HEK293 (cell line): ENCODE results near the gene CBY2.

ENCODE experiments used
- BCL11A ChIP-seq: fragments of 450-650 bp; formaldehyde crosslinking; IDR thresholded peaks from 2 replicates; pipeline ENCODE4 v1.5.1; 2016; ENCODE audit warnings: low read depth, missing biosample characterization, missing genetic modification characterization
- GLIS2 ChIP-seq: fragments of 450-650 bp; formaldehyde crosslinking; IDR thresholded peaks from 2 replicates; pipeline ENCODE4 v1.5.1; 2016; ENCODE audit warnings: missing biosample characterization, missing genetic modification characterization
- HOXC10 ChIP-seq: sonication (generic); formaldehyde crosslinking; IDR thresholded peaks from 2 replicates; pipeline ENCODE4 v1.8.1; 2023; ENCODE audit warnings: mild to moderate bottlenecking, missing genetic modification reagents
- HOXD13 ChIP-seq: sonication (generic); formaldehyde crosslinking; IDR thresholded peaks from 2 replicates; pipeline ENCODE4 v1.8.0; 2022; ENCODE audit warnings: missing genetic modification reagents, borderline replicate concordance
- KLF1 ChIP-seq: fragments of 450-650 bp; formaldehyde crosslinking; IDR thresholded peaks from 2 replicates; pipeline ENCODE4 v1.5.1; 2016; ENCODE audit warnings: missing biosample characterization, missing genetic modification characterization
- MZF1 ChIP-seq: fragments of 450-650 bp; formaldehyde crosslinking; IDR thresholded peaks from 2 replicates; pipeline ENCODE4 v1.5.1; 2017; ENCODE audit warnings: missing biosample characterization, missing genetic modification characterization, borderline replicate concordance
- OVOL3 ChIP-seq: fragments of 450-650 bp; formaldehyde crosslinking; IDR thresholded peaks from 2 replicates; pipeline ENCODE4 v1.5.1; 2016; ENCODE audit warnings: missing biosample characterization, missing genetic modification characterization
- PATZ1 ChIP-seq: fragments of 450-650 bp; formaldehyde crosslinking; IDR thresholded peaks from 2 replicates; pipeline ENCODE4 v1.5.1; 2016; ENCODE audit warnings: missing biosample characterization, missing genetic modification characterization
- PBX3 ChIP-seq: sonication (generic); formaldehyde crosslinking; IDR thresholded peaks from 2 replicates; pipeline ENCODE4 v1.8.1; 2022; ENCODE audit warnings: mild to moderate bottlenecking, moderate library complexity, missing genetic modification reagents
- PRDM4 ChIP-seq: fragments of 450-650 bp; formaldehyde crosslinking; IDR thresholded peaks from 2 replicates; pipeline ENCODE4 v1.5.1; 2017; ENCODE audit warnings: missing biosample characterization, missing genetic modification characterization
- SP7 ChIP-seq: fragments of 450-650 bp; formaldehyde crosslinking; IDR thresholded peaks from 2 replicates; pipeline ENCODE4 v1.5.1; 2016; ENCODE audit warnings: missing biosample characterization, missing genetic modification characterization
- TRIM28 ChIP-seq: IDR thresholded peaks from 2 replicates; pipeline ENCODE4 v1.6.1; 2011; ENCODE audit warnings: low read length, control low read depth, borderline replicate concordance
- YY2 ChIP-seq: fragments of 450-650 bp; formaldehyde crosslinking; IDR thresholded peaks from 2 replicates; pipeline ENCODE4 v1.5.1; 2016; ENCODE audit warnings: missing biosample characterization, missing genetic modification characterization
- ZBTB1 ChIP-seq: fragments of 450-650 bp; formaldehyde crosslinking; IDR thresholded peaks from 2 replicates; pipeline ENCODE4 v1.5.1; 2016; ENCODE audit warnings: missing biosample characterization, missing genetic modification characterization
- ZBTB48 ChIP-seq: fragments of 450-650 bp; formaldehyde crosslinking; IDR thresholded peaks from 2 replicates; pipeline ENCODE4 v1.5.1; 2016; ENCODE audit warnings: missing biosample characterization, missing genetic modification characterization
- ZBTB49 ChIP-seq: fragments of 450-650 bp; formaldehyde crosslinking; IDR thresholded peaks from 2 replicates; pipeline ENCODE4 v1.5.1; 2016; ENCODE audit warnings: missing biosample characterization, missing genetic modification characterization, low read depth
- ZBTB7A ChIP-seq: fragments of 450-650 bp; formaldehyde crosslinking; IDR thresholded peaks from 2 replicates; pipeline ENCODE4 v1.5.1; 2016; ENCODE audit warnings: low read depth, missing biosample characterization, missing genetic modification characterization
- ZFP3 ChIP-seq: fragments of 450-650 bp; formaldehyde crosslinking; IDR thresholded peaks from 2 replicates; pipeline ENCODE4 v1.5.1; 2016; ENCODE audit warnings: low read depth, missing biosample characterization, missing genetic modification characterization
- ZIC2 ChIP-seq: fragments of 450-650 bp; formaldehyde crosslinking; IDR thresholded peaks from 2 replicates; pipeline ENCODE4 v1.5.1; 2016; ENCODE audit warnings: missing biosample characterization, missing genetic modification characterization
- ZNF140 ChIP-seq: fragments of 450-650 bp; formaldehyde crosslinking; IDR thresholded peaks from 2 replicates; pipeline ENCODE4 v1.5.1; 2016; ENCODE audit warnings: missing biosample characterization, missing genetic modification characterization
- ZNF155 ChIP-seq: fragments of 450-650 bp; formaldehyde crosslinking; IDR thresholded peaks from 2 replicates; pipeline ENCODE4 v1.5.1; 2016; ENCODE audit warnings: missing biosample characterization, missing genetic modification characterization
- ZNF174 ChIP-seq: fragments of 450-650 bp; formaldehyde crosslinking; IDR thresholded peaks from 2 replicates; pipeline ENCODE4 v1.5.0; 2017; ENCODE audit warnings: missing biosample characterization, mild to moderate bottlenecking, missing genetic modification characterization
- ZNF24 ChIP-seq: fragments of 450-650 bp; formaldehyde crosslinking; IDR thresholded peaks from 2 replicates; pipeline ENCODE4 v1.5.1; 2016; ENCODE audit warnings: missing biosample characterization, missing genetic modification characterization
- ZNF248 ChIP-seq: fragments of 450-650 bp; formaldehyde crosslinking; IDR thresholded peaks from 2 replicates; pipeline ENCODE4 v1.5.1; 2017; ENCODE audit warnings: missing biosample characterization, missing genetic modification characterization
- ZNF324 ChIP-seq: fragments of 450-650 bp; formaldehyde crosslinking; IDR thresholded peaks from 2 replicates; pipeline ENCODE4 v1.5.1; 2016; ENCODE audit warnings: missing biosample characterization, missing genetic modification characterization
- ZNF544 ChIP-seq: fragments of 450-650 bp; formaldehyde crosslinking; IDR thresholded peaks from 2 replicates; pipeline ENCODE4 v1.5.0; 2017; ENCODE audit warnings: missing biosample characterization, missing genetic modification characterization
- ZNF580 ChIP-seq: fragments of 450-650 bp; formaldehyde crosslinking; IDR thresholded peaks from 2 replicates; pipeline ENCODE4 v1.5.1; 2016; ENCODE audit warnings: missing biosample characterization, missing genetic modification characterization
- ZNF624 ChIP-seq: fragments of 450-650 bp; formaldehyde crosslinking; IDR thresholded peaks from 2 replicates; pipeline ENCODE4 v1.5.1; 2017; ENCODE audit warnings: missing biosample characterization, missing genetic modification characterization
- ZNF664 ChIP-seq: fragments of 450-650 bp; formaldehyde crosslinking; IDR thresholded peaks from 2 replicates; pipeline ENCODE4 v1.5.1; 2016; ENCODE audit warnings: missing biosample characterization, missing genetic modification characterization
- ZNF704 ChIP-seq: fragments of 450-650 bp; formaldehyde crosslinking; IDR thresholded peaks from 2 replicates; pipeline ENCODE4 v1.5.1; 2016; ENCODE audit warnings: missing biosample characterization, missing genetic modification characterization

CBY2 gene

GRCh38 chr13:45748941-45749759, 47.0 kb downstream of the CBY2 start (continued):
- TF ChIP-seq HOXC10 (CRISPR knock-in tag) (no peak), GLIS2 (tag by site-specific recombination) (no peak), PBX3 (CRISPR knock-in tag) (no peak), ZBTB48 (tag by site-specific recombination) (no peak), ZNF248 (tag by site-specific recombination) (no peak), KLF1 (no peak), ZNF624 (no peak), BCL11A (tag by site-specific recombination) (no peak), SP7 (tag by site-specific recombination) (no peak), ZBTB7A (tag by site-specific recombination) (no peak), OVOL3 (tag by site-specific recombination) (no peak), ZNF580 (tag by site-specific recombination) (no peak), ZBTB1 (tag by site-specific recombination) (no peak), ZFP3 (tag by site-specific recombination) (no peak), ZNF24 (tag by site-specific recombination) (no peak), ZIC2 (no peak), ZNF140 (tag by site-specific recombination) (no peak), YY2 (tag by site-specific recombination) (no peak), PRDM4 (tag by site-specific recombination) (0 out of 2 replicates have a peak, but pooled peaks have one; percentile 46), ZNF324 (tag by site-specific recombination) (no peak), MZF1 (tag by site-specific recombination) (no peak), ZNF155 (tag by site-specific recombination) (no peak), ZNF544 (no peak), ZNF664 (tag by site-specific recombination) (no peak), ZNF174 (tag by site-specific recombination) (no peak), ZBTB49 (no peak), PATZ1 (tag by site-specific recombination) (no peak), ZNF704 (tag by site-specific recombination) (no peak), TRIM28 (no peak), HOXD13 (CRISPR knock-in tag) (no peak)
